NCI-H1694 treated with DMSO at 0.1 percent for 48 hours (cell line): ENCODE results near the gene VAMP8.
"Not testable (repeated sequence)": the region's sequence is repeated elsewhere in the genome, so short reads cannot be mapped to it uniquely, and the experiment has no call there.

Experiments used
- DNase-seq: peaks from one replicate; lab custom pipeline; 2025; lab: John Stamatoyannopoulos, UW

The VAMP8 gene

DNA sequence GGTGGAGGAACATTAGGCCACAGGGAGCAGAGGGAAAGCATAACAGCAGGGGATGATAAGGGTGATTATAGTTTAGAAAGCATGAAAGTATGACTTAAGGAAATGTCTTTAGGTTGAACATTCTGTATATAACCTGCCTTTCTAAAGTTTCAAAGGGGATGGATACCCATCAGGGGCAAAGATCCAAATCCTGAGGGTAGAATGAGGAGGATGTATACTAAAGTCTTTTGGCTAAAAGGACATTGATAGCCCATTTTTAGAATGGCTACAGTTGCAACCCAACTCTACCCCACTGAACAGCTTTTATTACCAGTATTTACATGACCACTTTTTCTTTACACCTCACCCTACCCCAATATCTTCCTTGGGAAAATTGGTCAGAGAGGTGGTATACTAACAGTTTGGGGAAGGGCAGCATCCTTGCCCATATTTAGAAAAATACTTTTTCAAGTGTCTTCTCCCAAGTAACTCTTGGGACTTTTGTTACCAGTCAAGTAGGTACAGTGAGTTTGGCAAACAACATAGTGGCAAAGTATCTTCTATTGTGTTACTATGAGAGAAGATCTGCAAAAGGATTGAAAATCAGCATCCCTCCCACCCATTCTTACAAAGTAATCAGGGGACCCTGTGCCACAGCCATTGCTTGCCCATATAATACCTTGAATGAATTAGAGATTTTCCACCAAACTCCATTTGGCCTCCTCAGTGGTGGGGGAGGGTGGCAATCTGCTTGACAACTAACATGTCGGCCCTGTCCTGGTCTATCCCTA is 30.1 kb upstream of the VAMP8 start:
- DNase-seq = no peak

- no peak for DNase-seq
These were observed 29.4 kb upstream of the VAMP8 start for GRCh38 chr2:85547859-85548607.

DNA sequence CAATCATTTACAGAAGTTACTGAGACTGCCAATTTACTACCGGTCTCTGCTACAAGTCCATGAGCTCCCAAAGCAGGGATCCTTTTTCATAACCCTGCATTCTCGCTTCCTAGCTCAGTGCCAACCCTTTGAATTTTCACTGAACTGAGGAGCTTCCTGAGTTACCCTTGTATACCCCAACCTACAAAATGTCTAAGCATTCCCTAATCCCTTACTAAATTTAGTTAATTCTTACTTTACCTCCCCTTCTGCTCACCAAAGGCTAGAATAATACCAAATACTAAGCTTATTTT is 28.8 kb upstream of the VAMP8 start:
- no peak for DNase-seq

GRCh38 chr2:85549095-85549494 is 28.3 kb upstream of the VAMP8 start:
- DNase-seq = no peak

DNA sequence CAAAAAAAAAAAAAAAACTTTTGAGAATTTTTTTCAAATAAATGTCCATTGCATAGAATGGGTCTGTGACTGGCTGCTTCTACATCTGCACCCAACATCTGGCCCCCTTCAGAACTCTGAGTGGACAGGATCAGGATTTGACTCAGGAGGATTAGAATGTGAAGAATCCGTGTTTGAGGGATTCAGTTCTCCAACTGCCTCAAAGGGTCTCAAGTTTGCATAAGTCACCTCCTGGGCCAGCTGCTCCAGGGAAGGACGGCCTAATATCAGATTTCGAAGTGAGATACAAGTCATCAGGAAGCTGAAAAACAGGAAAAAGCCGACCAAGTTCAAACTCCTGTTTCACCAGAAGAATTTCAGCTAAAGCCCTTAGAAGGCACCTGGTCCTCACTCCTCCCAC is 27.6 kb upstream of the VAMP8 start:
- DNase-seq = no peak

DNA sequence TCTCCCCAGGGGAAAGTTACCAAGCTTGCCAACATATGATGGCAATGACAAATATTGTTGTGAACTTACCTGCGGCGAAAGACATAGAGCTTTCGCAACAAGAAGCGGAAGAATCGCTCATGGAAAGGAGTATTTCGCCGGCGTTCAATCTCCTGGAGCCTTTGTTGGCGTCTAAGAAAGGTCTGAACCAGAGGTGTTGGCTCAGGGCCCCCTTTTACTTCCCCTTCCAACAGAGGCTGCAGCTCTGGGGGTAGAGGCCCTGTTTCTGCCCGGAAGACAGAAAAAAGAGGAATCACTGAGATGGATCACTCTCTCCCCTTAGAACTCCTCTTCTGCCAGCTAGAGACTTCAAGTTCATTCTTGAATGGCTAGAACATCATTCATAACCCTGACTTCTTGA is 26.9 kb upstream of the VAMP8 start:
- no peak for DNase-seq

DNA sequence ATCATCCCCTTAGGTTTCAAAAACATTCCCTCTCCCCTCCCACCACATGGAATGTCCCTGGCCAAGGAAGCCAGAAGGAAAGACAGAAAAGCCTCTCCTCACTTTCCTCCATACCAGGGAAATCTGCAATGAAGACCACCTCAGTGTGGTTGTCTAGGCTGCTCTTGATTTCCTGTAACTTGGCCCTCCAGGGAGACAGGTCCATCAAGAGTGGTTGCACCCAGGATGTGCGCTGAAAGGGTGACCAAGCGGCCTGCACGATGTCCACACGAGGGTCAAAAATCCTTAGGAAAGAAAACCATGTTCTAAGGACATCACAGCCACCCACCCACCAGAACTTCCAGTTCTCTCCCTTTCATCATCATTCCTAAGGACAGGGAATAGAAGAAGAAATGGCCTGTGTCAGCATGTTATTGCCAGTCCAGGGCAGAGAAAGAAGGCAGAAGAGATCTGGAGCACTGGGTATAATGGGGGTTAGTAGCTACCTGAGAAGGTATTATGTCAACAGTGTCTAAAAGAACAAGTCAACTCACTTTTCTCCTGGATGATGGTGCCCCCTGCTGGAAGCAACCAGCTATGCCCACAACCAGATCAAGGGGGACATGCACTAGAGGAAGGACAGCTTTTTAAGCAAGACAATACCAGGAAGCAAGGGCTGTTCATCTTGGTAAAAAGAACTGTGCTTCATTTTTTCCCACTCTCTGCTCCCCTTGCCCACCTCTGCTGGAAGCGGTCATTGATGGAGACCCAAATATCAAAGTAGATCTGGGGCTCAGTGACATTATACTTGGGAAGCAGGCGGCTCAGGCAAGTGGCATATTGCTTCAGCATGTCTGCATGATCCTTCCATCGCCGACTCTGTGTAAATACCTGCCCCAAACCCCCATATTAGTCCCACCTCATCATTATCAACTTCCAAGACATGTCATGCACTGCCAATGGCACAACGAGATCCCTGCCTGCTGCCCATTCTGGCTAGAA is 25.4 kb upstream of the VAMP8 start:
- peak; percentile 69 for DNase-seq

- DNase-seq = no peak
These were observed 24.2 kb upstream of the VAMP8 start for GRCh38 chr2:85553184-85553583.

GRCh38 chr2:85554980-85555612 is 22.3 kb upstream of the VAMP8 start:
- DNase-seq = no peak

DNA sequence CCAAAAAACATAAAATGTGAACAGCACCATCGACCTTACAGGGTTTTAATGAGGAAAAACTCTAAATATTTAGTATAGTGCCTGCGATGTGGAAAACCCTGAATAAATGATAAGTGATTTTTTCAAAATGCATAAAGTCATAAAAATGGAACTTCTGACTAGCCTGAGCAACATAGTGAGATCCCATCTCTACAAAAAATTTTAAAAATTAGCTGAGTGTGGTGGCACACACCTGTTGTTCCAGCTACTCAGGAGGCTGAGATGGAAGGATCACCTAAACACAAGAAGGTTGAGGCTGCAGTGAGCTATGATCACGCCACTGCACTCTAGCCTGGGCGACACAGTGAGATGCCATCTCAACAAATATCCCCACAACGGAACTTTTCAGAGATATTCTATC is 20.3 kb upstream of the VAMP8 start:
- no peak for DNase-seq

DNA sequence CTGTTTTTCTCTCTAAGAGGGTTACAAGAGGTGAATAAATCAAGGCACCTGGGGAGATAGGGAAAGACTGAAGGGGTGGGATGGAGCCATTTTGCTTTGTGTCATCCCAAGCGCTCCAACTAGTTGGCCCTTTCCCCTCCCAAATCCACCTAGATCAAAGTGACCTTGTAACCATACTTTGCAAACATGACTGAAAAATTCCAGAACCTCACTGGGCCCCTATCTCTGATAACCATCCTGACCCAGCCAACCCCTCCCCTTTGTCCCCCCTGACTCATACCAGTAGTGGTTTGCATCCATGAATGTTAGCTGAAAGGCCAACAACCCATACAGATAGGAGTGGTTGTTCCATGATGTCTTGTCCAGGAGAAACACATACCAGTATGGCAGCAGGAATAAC is 19.2 kb upstream of the VAMP8 start:
- no peak for DNase-seq

- DNase-seq = not testable (repeated sequence)
These were observed 17.0 kb upstream of the VAMP8 start for GRCh38 chr2:85560403-85560726.

DNA sequence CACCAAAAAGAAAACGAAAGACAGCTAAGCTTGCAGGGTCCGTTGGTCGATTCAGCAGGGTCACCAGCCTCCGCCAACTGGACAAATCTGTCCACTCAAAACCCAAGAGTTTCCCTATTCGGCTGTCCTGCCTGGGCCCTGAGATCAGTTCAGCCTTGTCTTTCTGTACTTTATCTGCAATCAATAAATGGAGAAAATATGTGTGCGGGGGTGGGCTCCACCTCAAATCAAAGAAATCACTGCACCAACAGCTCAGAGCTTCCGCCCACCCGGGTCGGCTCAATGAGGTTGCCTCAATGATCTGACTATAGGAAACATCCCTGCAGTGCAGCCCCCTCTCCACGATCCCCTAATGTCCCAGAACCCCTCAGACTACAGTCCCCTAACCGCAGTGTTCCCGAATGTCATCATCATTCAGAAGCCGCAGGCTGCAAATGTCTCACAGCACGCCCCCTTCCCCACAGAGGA is 16.5 kb upstream of the VAMP8 start:
- DNase-seq = no peak

- peak; percentile 93 for DNase-seq
These were observed 15.8 kb upstream of the VAMP8 start, which contains the start of gene GGCX for GRCh38 chr2:85561280-85562212. Gene GGCX, minus strand, starts transcription at chr2:85561493. Its CDS starts 65 bp downstream, at chr2:85561428.

DNA sequence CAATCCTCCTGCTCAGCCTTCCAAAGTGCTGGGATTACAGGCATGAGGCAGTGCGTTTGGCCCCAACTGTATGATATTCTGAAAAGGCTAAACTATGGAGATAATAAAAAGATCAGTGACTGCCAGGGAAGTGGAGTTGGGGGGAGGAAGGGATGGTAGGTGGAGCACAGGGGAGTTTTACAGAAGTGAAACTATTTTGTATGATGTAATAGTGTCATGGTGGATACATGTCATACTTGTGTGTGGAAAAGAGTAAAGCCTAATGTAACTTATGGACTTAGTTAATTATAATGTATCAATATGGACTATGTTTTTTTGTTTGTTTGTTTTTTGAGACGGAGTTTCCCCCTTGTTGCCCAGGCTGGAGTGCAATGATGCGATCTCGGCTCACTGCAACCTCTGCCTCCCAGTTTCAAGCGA is 13.2 kb upstream of the VAMP8 start:
- DNase-seq = no peak

DNA sequence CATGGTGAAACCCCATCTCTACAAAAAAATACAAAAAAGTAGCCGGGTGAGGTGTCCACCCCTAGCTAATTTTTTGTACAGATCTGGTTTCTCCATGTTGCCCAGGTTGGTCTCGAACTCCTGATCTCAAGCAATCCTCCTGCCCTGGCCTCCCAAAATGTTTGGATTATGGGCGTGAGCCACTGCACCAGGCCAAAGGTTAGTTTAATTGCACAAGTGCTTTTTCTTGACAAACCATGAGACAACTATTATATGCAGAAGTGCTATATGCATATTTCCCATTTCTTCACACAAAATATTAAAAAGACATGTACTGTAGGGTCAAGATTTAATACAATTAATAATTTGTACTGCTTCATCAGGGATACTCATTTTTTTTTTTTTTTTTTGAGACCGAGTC is 11.1 kb upstream of the VAMP8 start:
- DNase-seq = no peak

DNA sequence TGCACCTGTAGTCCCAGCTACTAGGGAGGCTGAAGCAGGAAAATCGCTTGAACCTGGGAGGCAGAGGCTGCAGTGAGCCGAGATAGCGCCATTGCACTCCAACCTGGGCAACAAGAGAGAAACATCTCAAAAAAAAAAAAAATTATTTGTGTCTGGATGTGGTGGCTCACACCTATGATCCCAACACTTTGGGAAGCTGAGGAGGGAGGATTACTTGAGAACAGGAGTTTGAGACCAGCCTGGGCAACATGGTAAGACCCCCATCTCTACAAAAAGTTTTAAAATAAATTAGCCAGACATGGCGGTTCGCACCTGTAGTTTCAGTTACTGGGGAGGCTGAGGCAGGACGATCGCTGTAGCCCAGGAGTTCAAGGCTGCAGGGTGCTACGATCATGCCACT is 1.6 kb upstream of the VAMP8 start:
- DNase-seq = no peak

DNA sequence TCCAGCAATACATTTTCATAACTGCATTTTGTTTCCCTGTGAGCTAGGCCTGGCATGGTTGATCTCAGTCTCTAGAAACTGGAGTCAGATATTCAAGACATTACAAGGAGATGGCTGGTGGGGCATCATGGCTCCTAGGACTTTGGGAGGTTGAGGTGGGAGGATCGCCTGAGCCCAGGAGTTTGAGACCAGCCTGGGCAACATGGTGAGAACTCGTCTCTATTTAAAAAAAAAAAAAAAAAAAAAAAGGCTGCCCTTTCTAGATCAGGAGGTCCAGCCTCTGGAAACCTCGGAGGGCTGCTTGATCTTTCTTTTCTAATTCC is 362 bp upstream of the VAMP8 start:
- no peak for DNase-seq

DNA sequence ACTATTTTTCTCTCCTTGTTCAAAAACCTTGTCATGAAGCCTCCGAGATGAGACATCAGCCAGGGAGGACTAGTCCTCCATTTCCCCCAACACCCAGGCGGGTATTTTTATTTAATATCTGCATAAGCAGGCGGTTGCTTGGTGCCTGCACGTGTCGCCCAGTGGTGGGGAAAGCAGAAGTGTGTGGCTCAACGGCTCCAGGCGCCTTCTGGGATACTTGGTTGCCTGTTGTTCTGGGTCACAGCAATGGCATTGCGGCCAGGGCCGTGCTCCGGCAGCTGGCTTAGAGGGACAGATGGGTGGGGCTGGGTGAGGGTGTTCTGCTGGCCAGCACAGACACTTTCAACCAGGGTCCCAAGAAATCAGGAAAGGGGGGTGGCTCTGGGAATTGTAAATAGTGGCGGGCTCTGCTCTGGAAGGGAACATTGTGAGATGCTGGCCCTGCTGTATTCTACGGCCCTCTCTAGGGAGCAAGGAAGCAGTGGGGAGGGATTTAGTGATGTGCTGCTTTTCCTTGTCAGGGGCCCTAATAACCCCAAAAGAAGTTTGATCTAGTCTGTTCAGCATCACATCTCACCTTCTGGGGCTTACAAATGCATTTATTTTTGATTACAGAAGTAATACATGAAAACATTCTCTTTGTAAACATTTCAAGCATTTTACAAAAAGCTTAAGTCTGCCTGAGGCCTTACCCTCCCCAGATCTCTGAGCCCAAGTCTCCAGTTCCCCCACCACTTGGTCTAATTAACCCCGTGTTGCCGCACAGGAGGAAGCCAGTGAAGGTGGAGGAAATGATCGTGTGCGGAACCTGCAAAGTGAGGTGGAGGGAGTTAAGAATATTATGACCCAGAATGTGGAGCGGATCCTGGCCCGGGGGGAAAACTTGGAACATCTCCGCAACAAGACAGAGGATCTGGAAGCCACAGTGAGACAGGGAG is 1.1 kb downstream of the VAMP8 start:
- DNase-seq = no peak
